Right kidney (tissue), 9 donors: ENCODE measurements around the gene PTPRD.
A peak's percentile ranks its signal among the peaks of the same experiment; 100 is the strongest.

Experiments used
- DNase-seq: peaks from one replicate; pipeline ENCODE4 v3.0.0-alpha.2; 2016
- long read RNA-seq, 8 donors: transcript quantifications; one replicate each; lab custom pipeline, GENCODE V29; 2026

The PTPRD gene
- long read RNA-seq, donor 1, partial matches to known transcripts = 10 of 10 reads
- long read RNA-seq, donor 1, other reads (novel, unspliced or antisense) = 0 of 10 reads
- long read RNA-seq, donor 2, partial matches to known transcripts = 0 of 7 reads
- long read RNA-seq, donor 2, other reads (novel, unspliced or antisense) = 7 of 7 reads
- long read RNA-seq, donor 3 = 0 reads
- long read RNA-seq, donor 4, partial matches to known transcripts = 9 of 10 reads
- long read RNA-seq, donor 4, other reads (novel, unspliced or antisense) = 0 of 10 reads
- long read RNA-seq, donor 5, partial matches to known transcripts = 13 of 13 reads
- long read RNA-seq, donor 5, other reads (novel, unspliced or antisense) = 0 of 13 reads
- long read RNA-seq, donor 6, partial matches to known transcripts = 12 of 12 reads
- long read RNA-seq, donor 6, other reads (novel, unspliced or antisense) = 0 of 12 reads
- long read RNA-seq, donor 7, partial matches to known transcripts = 20 of 25 reads
- long read RNA-seq, donor 7, other reads (novel, unspliced or antisense) = 5 of 25 reads
- long read RNA-seq, donor 8, partial matches to known transcripts = 7 of 7 reads
- long read RNA-seq, donor 8, other reads (novel, unspliced or antisense) = 0 of 7 reads

- DNase-seq = peak; percentile 67
These were observed at the start of gene PTPRD for GRCh38 chr9:10612641-10613398. TSS of gene PTPRD (minus strand) at chr9:10613002.

DNA sequence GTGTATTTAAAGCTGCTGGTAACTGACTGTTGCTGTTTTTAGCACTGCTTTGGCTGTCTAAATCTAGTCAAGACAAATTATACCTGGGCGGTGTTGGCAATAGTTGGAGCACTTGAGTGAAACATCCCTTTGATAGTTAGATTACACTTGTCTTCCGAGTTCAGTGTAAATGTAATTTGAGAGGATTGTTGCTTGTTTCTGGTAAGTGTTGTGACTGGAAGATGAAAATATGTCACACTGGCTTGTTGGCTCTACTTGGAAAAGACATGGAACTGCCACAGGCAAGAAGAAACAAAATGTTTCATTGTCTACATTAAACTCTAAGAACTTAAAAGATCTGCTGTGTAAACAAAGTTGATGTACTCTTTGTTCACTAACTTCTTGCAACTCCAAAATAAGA is 49.2 kb upstream of the PTPRD start:
- no peak for DNase-seq

DNA sequence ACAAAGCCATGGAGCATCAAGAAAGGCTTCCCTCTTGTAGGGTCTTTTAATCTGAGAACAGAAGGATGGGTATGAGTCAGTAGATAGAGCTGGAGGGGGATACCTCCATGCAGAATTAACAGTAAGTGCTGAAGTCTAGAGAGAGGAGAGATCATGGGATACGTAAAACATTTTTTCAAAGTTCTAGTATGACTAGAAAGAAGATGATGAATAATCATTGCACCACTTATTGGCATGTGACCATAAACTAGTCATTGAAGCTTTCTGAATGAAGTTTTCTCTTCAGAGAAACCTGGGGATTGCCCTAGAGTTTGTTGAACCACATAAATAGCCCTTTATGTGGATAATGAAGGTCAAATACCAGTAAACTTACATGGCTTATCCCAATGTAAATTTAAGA is 48.6 kb upstream of the PTPRD start:
- no peak for DNase-seq

DNA sequence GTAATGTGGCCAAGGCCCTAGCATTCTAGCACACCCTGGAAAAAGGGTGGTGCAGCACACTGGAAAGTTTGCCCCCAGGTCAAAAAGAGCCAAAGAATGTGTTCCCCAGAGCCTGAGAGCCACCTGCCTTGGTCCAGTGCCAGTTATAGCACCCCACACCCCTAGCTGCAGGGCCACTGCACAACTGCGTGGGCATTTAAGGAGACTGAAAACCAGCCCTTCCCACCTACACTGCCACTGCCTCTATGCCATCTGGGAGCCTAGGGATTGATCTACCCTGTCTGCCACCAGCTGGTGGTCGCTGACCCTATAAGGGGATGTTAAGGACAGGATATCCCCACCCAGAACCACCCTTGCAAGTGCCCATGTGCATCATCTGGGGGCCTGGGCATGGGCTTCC is 38.2 kb upstream of the PTPRD start:
- no peak for DNase-seq

DNA sequence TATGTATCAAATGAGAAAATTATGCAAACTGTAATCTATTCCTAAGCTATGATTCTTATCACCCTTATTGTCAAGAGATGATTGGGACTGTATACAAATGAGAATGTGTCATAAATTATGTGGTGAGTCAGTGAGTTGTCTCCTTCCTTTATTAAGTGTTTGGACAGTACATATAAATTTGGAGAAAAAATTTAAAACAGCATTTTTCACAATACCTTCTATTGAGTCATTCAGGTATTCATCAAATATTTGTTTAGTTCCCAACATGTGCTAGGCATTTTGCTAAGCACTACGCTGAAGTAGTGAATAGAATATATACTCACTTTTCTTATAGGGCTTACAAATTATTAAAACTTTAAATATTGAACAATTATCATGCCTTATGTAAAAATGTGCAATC is 36.3 kb upstream of the PTPRD start:
- DNase-seq = no peak

DNA sequence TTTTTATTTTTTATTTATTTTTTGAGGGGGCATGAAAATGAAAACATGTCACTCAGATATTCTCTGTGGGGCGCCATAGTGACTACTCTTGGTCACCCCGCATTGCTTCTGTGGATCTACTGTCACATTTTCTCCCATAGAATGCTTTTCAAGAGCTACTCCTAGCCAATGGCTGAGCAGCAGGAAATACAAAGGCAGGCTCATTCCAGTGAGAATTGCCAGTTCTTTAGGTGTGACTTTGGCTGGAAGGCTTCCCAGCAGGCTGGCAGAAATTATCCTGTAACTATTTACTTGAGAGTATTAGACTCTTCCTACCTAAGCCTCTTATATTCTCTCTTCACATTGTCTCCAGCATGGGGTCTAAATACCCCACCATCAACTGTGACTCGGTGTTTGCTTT is 21.0 kb upstream of the PTPRD start:
- no peak for DNase-seq

GRCh38 chr9:10614196-10614800 is 1.5 kb upstream of the PTPRD start:
- no peak for DNase-seq

- DNase-seq = no peak
These were observed 617 bp upstream of the PTPRD start for GRCh38 chr9:10613419-10613818.

DNA sequence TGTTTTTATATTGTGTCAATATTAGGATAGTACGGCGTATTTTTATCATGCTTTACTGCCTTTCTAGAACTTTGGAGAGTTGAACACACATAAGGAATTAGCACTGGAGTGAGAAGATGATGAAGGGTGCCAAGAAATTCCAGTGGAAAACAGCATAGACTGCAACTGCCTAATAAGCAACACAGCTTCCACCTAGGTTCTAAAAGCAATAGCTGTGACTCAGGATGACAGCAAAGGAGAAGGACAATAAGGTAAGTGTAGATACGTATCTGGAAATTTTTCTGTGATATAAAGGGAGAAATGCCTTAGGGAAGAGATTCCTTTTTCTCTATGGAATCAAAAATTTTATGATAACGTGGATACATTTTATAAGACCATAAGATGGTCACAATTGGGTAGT is 7.4 kb downstream of the PTPRD start:
- no peak for DNase-seq

- DNase-seq = no peak
These were observed 7.9 kb downstream of the PTPRD start for GRCh38 chr9:10604927-10605326.

DNA sequence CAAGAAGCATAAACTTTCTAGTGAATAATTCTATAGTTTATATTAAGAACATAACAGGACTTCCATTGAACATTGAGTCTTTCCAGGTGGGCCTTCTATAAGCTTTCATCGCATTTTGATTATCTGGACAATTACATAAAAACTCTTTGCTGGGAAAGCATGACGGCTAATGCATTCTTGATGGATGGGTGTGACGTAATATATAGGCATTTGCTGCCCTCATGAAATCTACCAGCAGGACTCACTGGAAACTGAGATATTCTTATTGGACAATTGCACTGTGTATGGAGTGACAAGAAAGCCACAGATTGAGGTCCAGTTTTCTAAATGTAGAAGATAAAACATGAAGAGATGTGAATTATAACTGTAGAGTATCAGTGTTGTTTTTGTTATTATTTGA is 15.0 kb downstream of the PTPRD start:
- DNase-seq = no peak

DNA sequence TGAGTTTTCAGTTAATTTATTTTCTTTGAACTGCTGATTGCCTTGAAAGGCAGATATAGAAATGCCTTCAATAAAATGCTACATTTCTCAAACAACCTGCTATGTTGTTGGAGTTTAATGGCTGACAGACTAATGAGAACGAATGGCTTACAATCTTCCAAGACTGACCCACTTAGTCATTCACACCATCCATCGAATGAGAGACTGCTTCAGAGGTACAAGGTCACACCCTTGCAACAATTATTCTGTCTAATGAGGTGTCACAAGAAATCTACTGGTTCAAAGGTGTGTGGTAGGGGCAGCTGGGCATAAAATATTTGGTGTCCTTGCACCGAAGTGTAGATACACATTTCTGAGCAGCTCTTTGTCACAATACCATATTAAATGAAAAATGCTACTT is 18.3 kb downstream of the PTPRD start:
- DNase-seq = no peak

DNA sequence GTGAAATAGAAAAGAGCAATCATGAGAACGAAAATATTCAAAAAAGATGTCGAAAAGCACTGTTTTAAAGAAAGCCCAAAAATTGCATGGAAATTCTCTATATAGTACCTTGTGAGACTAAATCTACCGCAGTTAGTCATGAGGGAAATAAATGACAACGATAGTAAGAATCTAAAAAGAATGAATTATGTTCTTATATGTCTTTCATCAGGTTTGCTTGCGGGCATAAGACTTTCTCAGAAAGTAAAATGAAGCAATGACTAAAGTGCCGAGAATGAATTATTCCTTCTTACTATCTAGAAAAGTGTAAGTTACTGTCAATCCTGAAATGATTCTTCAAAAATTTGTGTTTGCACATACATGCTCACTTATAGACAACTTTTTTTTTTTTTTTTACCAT is 26.4 kb downstream of the PTPRD start:
- DNase-seq = no peak

DNA sequence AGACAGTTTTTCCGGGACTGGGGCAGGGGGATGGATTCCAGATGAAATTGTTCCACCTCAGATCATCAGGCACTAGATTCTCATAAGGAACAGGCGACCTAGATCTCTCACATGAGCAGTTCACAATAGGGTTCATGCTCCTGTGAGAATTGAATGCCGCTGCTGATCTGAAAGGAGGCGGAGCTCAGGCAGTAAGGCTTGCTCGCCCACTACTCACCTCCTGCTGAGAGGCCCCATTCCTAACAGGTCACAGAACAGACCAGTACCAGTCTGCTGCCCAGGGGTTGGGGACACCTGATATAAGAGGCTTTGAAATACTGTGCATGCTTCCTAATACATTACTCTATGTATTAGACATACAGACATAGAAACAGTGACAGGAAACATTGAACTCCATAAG is 41.1 kb downstream of the PTPRD start:
- no peak for DNase-seq

DNA sequence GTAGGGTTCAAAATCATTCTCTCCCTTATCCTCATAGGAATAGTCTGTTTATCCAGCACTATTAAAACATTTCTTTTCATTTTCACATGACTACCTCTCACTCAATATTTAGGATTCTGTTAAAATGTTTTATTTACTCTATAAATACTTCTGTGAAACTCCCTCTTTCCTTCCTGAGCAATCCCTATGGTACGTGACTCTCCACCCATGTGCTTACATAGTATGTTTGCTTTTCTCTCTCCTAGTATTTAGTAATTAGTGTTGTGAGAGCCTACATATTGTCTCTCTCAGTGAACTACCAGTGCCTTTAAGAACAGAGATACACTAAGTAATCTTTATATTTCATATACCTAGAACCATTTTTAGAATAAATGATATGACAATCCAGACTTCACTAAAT is 46.0 kb downstream of the PTPRD start:
- no peak for DNase-seq

DNA sequence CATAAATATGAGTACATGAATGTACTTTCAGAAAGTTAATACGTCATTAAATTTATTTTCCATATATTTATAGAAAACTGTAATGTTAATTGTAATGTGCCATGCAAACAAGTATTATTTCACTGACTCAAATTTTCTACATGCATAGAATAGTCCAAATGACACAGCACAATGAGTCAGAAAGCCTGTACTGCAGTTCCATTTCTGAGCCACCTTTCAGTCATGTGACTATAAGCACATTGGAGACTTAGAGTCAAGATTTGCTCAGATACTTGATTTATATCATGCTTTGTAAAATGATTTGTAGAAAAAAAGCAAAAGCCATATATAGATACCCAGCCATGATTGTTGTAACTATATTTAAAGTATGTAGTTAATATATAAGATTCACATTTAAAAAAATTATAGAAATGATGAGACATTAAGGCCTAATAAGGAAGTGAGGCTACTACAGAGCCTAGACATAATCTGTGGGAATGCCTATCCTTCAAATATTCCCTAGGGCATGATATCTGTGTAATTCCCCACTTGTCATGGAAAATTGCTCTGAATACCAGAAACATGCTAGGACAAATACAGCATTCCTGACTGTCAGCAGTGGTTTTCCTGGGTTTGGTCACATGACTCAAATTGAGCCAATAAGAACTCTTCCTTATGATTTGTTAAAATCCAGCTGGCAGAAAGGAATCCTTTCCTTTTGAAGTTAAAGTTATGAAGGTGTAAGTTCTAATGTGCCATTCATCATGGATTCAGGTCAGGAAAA is 50.0 kb downstream of the PTPRD start:
- DNase-seq = no peak

DNA sequence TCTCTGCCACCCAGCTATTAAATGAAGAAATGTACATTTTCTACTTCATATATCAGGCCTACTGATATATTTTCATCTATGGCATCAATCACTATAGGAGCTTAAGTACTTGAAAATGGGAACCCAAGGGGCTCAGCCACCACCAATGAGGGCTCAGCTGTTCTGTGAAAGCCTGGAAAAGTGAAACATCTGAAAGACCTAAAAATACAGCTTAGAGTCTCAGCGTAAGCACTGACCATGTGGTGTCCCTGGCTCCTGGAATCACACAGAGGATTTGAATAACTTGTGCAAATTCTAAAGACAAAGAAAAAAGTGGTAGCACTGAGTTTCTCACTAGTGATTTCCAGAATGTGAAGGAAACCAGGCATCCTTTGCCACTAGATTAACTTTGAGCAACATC is 64.5 kb downstream of the PTPRD start:
- DNase-seq = no peak

- DNase-seq = no peak
These were observed 74.7 kb downstream of the PTPRD start for GRCh38 chr9:10538073-10538472.

DNA sequence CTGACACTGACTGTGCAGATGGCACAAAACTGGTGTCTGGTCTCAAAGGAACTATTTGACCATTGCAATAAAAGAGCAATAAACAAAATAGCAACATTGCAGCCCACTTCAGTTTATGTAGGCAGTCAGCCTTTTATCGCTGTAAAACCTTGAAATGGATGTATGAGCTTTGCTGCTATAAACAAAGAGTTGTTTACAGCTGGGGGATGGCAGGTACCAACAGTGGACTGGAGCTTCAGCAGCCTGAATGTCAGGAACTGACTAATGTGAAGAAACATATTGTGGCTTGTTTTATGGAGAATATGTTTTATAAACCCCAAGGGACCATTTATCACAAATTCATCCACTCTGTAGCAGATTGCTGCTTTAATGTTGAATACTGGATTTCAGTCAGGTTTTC is 78.0 kb downstream of the PTPRD start:
- DNase-seq = no peak

DNA sequence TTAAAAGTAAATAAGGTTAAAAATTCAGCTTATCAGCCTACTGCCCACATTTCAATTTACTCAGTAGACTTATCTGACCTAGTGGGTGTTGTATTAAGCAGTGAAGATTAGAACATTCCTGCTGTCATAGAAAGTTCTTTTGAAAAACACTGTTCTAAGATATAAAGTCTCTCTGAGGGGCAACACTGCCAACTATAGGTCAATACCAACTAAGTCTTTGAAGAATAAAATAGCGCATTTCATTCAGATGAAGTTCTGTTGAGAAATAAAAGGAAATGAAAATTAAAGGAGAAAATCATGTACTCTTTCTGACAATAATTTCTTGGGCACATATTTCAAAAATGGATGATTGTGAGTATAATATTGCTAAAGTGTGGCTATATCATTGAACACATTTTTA is 86.8 kb downstream of the PTPRD start:
- DNase-seq = no peak

DNA sequence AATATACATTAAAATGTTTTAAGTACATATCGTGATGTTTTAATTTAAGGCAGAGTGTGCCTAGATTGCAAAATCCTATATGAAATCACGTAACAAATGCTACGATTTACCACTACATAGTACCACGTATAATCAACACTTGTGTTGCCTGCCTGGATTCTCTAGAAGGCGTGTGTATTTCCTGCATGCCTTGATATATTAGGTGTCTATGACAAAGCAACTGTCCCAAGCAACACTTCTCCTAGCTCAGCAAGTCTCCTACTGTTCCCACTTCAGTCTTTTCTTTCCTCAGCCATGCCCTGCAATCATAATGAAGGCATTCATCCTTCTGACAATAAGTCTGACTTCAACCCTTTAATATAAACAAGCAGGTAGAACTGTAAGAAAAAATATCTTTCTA is 89.6 kb downstream of the PTPRD start:
- DNase-seq = no peak

DNA sequence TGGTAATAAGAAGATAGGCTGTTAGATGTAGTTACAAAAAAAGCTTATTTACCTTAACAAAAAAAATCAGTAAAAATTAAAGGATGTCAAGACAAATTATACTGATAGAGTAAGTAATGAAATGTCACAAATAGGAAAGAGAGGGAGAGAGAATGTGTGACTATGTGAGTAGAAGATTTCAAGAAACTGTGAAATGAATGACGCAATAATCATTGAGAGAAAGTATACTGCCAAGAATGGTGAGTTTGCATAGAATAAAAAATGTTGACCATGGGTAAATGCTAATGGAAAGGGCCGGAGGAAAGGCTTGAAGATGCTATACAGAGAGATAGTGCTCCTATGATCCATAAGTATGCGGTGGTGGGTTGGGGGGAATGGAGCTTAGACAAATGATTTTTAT is 100.7 kb downstream of the PTPRD start:
- DNase-seq = no peak
